ENCODE measurements around the gene ARRB2. TPM values are rescaled to one million over a fixed set of nuclear protein-coding genes. Genes with fewer than 3 reads are reported as not detected.

The ARRB2 gene
- 16.4 TPM for total RNA-seq

GRCh38 chr17:4709794-4710692 is at the start of gene ARRB2:
Gene ARRB2, plus strand, starts transcription at chr17:4710632. Its CDS starts 90 bp downstream, at chr17:4710722.

GRCh38 chr17:4739122-4740024 is 28.9 kb downstream of the ARRB2 start, which contains the start of the genes CXCL16 and ZMYND15:
Gene CXCL16, minus strand, starts transcription at chr17:4739928. Its CDS starts 589 bp downstream, at chr17:4739339.
Gene ZMYND15, plus strand, starts transcription at chr17:4739833. Its CDS starts 716 bp downstream, at chr17:4740549.

Other genes with a start within 250 kb of the ARRB2 start
- gene SPNS2, start 211.8 kb upstream of the ARRB2 start, total RNA-seq: 16.6 TPM
- 39.0 TPM for gene MYBBP1A, start 155.2 kb upstream of the ARRB2 start, total RNA-seq
- not detected for gene GGT6, start 150.1 kb upstream of the ARRB2 start, total RNA-seq
- 5.8 TPM for gene SMTNL2, start 126.1 kb upstream of the ARRB2 start, total RNA-seq
- gene ALOX15, start 69.0 kb upstream of the ARRB2 start, total RNA-seq: not detected
- 31.1 TPM for gene PELP1, start 6.5 kb upstream of the ARRB2 start, total RNA-seq
- 8.3 TPM for gene MED11, start 20.8 kb downstream of the ARRB2 start, total RNA-seq
- 0.23 TPM for gene ZMYND15, start 29.2 kb downstream of the ARRB2 start, total RNA-seq
- gene CXCL16, start 29.3 kb downstream of the ARRB2 start, total RNA-seq: 1.8 TPM
- gene TM4SF5, start 61.3 kb downstream of the ARRB2 start, total RNA-seq: not detected
- gene VMO1, start 75.7 kb downstream of the ARRB2 start, total RNA-seq: 0.69 TPM
- gene GLTPD2, start 78.3 kb downstream of the ARRB2 start, total RNA-seq: not detected
- gene PSMB6, start 85.5 kb downstream of the ARRB2 start, total RNA-seq: 111 TPM
- 10.8 TPM for gene PLD2, start 96.5 kb downstream of the ARRB2 start, total RNA-seq
- gene MINK1, start 122.7 kb downstream of the ARRB2 start, total RNA-seq: 29.3 TPM
- gene C17orf107, start 188.9 kb downstream of the ARRB2 start, total RNA-seq: 3.0 TPM
- gene CHRNE, start 192.5 kb downstream of the ARRB2 start, total RNA-seq: 0.46 TPM
- gene GP1BA, start 221.6 kb downstream of the ARRB2 start, total RNA-seq: not detected
- 51.2 TPM for gene SLC25A11, start 229.4 kb downstream of the ARRB2 start, total RNA-seq
- gene RNF167, start 229.6 kb downstream of the ARRB2 start, total RNA-seq: 25.8 TPM
- 78.0 TPM for gene PFN1, start 237.9 kb downstream of the ARRB2 start, total RNA-seq
- gene ENO3, start 240.5 kb downstream of the ARRB2 start, total RNA-seq: 1.8 TPM